ENCODE measurements around the gene ZFP36L1.

The ZFP36L1 gene

DNA sequence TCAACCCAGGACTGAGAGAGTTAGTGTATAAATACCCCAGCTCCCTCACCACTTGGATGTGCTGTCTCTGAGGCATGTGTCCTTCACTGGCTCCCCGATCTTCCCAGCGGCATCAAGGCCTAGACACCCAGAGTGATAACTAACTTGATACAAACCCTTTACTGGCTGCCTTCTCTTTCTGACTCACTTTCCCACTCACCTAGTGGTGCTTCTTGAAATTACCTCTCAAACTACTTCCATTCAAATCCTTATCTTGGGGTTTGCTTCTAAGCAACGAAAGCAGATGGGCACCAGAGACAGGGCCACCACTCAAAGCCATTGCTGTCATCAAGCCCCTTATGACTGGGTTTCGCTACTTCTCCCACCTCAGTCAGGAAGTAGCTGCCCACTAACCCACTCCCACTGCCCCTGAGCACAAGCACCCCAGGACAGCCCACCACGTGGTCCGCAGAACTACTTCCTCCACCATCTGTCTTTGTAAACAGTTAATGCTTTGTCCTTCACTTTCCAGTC lies 17.2 kb downstream of the ZFP36L1 start:
- Histone ChIP-seq H4K20me1 (ENCODE audit: control insufficient read depth, insufficient read depth, low read depth, low read length) (no peaks in the 10 kb centered on the region), H3K9me3 (ENCODE audit: control insufficient read depth, insufficient read depth, low read length) (no peaks in the 10 kb centered on the region), H3K9me2 (replicated peaks; ENCODE audit: control insufficient read depth, low read length) (no peaks in the 10 kb centered on the region), H3F3A (ENCODE audit: control insufficient read depth, insufficient read depth) (no peaks in the 10 kb centered on the region), H3K4me2 (ENCODE audit: low read length) (no peak overlapping the region), H3K79me2 (ENCODE audit: control insufficient read depth, low read length) (no peaks in the 10 kb centered on the region), H3K4me3 (ENCODE audit: low read length) (no peak overlapping the region), H3K4me1 (ENCODE audit: control insufficient read depth, low read length) (peaks cover 16% of the 10 kb centered on the region), H3K36me3 (ENCODE audit: control insufficient read depth, low read length) (no peaks in the 10 kb centered on the region), H3K27me3 (ENCODE audit: control insufficient read depth, low read length) (no peaks in the 10 kb centered on the region), H3K27ac (ENCODE audit: low read depth, low read length) (no peak overlapping the region)
- no peak for TF ChIP-seq EZH2phosphoT487 (IDR thresholded peaks at IDR 0.05; ENCODE audit: borderline replicate concordance, low read length)
- peak; percentile 67 for TF ChIP-seq CTCF (IDR thresholded peaks at IDR 0.05; ENCODE audit: low read depth, low read length, poor library complexity, severe bottlenecking)

GRCh38 chr14:68774771-68775613 lies 17.9 kb downstream of the ZFP36L1 start:
- Histone ChIP-seq H3K4me1 (ENCODE audit: control insufficient read depth, low read length) (peaks cover 9% of the 10 kb centered on the region), H3K9me3 (ENCODE audit: control insufficient read depth, insufficient read depth, low read length) (no peaks in the 10 kb centered on the region), H4K20me1 (ENCODE audit: control insufficient read depth, insufficient read depth, low read depth, low read length) (no peaks in the 10 kb centered on the region), H3K27me3 (ENCODE audit: control insufficient read depth, low read length) (no peaks in the 10 kb centered on the region), H3K4me3 (ENCODE audit: low read length) (no peak overlapping the region), H3K36me3 (ENCODE audit: control insufficient read depth, low read length) (no peaks in the 10 kb centered on the region), H3K4me2 (ENCODE audit: low read length) (no peak overlapping the region), H3K9me2 (replicated peaks; ENCODE audit: control insufficient read depth, low read length) (no peaks in the 10 kb centered on the region), H3K27ac (ENCODE audit: low read depth, low read length) (no peak overlapping the region), H3F3A (ENCODE audit: control insufficient read depth, insufficient read depth) (no peaks in the 10 kb centered on the region), H3K79me2 (ENCODE audit: control insufficient read depth, low read length) (no peaks in the 10 kb centered on the region)
- TF ChIP-seq EZH2phosphoT487 (IDR thresholded peaks at IDR 0.05; ENCODE audit: borderline replicate concordance, low read length) = no peak
- no peak for TF ChIP-seq CTCF (IDR thresholded peaks at IDR 0.05; ENCODE audit: low read depth, low read length, poor library complexity, severe bottlenecking)

DNA sequence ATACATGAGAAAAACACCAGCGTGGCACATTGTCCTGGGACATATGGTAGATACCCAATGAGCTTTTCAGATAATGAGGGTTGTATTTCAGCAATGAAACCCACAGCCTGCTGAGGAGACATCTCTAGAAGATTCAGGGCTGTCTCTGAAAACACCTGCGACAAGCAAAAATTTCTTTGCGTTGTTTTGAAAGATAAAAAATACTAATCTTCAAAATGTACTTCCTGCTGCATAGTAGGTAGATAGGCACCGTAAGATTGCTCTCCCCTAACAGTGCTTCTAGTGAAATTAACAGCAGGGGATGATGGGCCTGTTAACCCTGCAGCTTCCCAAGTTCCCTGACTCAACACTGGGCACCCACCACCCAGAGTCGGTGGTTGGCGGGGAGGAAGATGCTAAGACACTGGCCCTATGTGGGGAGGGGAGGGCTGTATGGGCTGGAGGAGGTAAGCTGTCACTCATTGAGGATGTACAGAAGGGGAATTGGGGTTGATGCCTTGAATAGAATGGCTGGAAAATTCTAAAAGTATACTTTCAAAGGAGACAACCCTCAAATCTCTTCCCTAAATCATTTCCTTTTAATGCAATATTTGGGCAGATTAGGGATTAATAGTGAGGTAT lies 20.0 kb downstream of the ZFP36L1 start:
- no peak for TF ChIP-seq EZH2phosphoT487 (IDR thresholded peaks at IDR 0.05; ENCODE audit: borderline replicate concordance, low read length)
- TF ChIP-seq CTCF (IDR thresholded peaks at IDR 0.05; ENCODE audit: low read depth, low read length, poor library complexity, severe bottlenecking) = no peak
- Histone ChIP-seq H3K79me2 (ENCODE audit: control insufficient read depth, low read length) (no peaks in the 10 kb centered on the region), H3K9me3 (ENCODE audit: control insufficient read depth, insufficient read depth, low read length) (no peaks in the 10 kb centered on the region), H3K36me3 (ENCODE audit: control insufficient read depth, low read length) (no peaks in the 10 kb centered on the region), H3K4me3 (ENCODE audit: low read length) (no peak overlapping the region), H3K4me2 (ENCODE audit: low read length) (no peak overlapping the region), H3F3A (ENCODE audit: control insufficient read depth, insufficient read depth) (no peaks in the 10 kb centered on the region), H3K27me3 (ENCODE audit: control insufficient read depth, low read length) (no peaks in the 10 kb centered on the region), H3K4me1 (ENCODE audit: control insufficient read depth, low read length) (peaks cover 3% of the 10 kb centered on the region; the same call in 1 of the 2 replicates), H3K9me2 (replicated peaks; ENCODE audit: control insufficient read depth, low read length) (no peaks in the 10 kb centered on the region), H3K27ac (ENCODE audit: low read depth, low read length) (no peak overlapping the region), H4K20me1 (ENCODE audit: control insufficient read depth, insufficient read depth, low read depth, low read length) (no peaks in the 10 kb centered on the region)

All from DOHH2 (cell line).